Upper lobe of left lung (tissue), 6 donors: ENCODE data around the gene ATP4B. TPM values are rescaled to one million over a fixed set of nuclear protein-coding genes. Genes with fewer than 3 reads are reported as not detected.

ENCODE experiments used
- ATAC-seq, 2 donors: fragments of 200-7000 bp; cut with Tn5 transposase; one replicate each; pipeline ENCODE4 v1.9.1; 2022; ENCODE audit warnings: mild to moderate bottlenecking in 2 of 2, moderate library complexity in 2 of 2; ENCODE audit not compliant: low FRiP score in 2 of 2
- DNase-seq, 2 donors: peaks; one replicate each; pipeline ENCODE4 v3.0.0-alpha.2; 2019 to 2020
- H3K27ac ChIP-seq, 4 donors: fragments of 200-600 bp; sonication (generic); one replicate each; pipeline ENCODE4 v1.5.1; 2016 to 2019
- H3K27me3 ChIP-seq, 4 donors: fragments of 200-600 bp; sonication (generic); one replicate each; pipeline ENCODE4 v1.5.1; 2017 to 2019
- H3K36me3 ChIP-seq, 4 donors: fragments of 200-600 bp; sonication (generic); one replicate each; pipeline ENCODE4 v1.5.1; 2016 to 2019
- H3K4me1 ChIP-seq, 4 donors: fragments of 200-600 bp; sonication (generic); one replicate each; pipeline ENCODE4 v1.5.1; 2018 to 2019
- H3K4me3 ChIP-seq, 4 donors: fragments of 200-600 bp; sonication (generic); one replicate each; pipeline ENCODE4 v1.5.1; 2017 to 2019; ENCODE audit warnings: mild to moderate bottlenecking in 2 of 4, moderate library complexity in 1 of 4
- H3K9me3 ChIP-seq, 4 donors: fragments of 200-600 bp; sonication (generic); one replicate each; pipeline ENCODE4 v1.5.1; 2018 to 2019
- EP300 ChIP-seq, 4 donors: sonication (generic); formaldehyde crosslinking; IDR thresholded peaks; one replicate each; pipeline ENCODE4 v1.5.1; 2017; ENCODE audit warnings: antibody characterized with exemption in 4 of 4, control low read depth in 2 of 4
- POLR2A ChIP-seq, 4 donors: fragments of 450-650 bp; IDR thresholded peaks; one replicate each; pipeline ENCODE4 v1.5.1; 2016 to 2017; ENCODE audit warnings: antibody characterized with exemption in 4 of 4, mild to moderate bottlenecking in 2 of 4
- POLR2AphosphoS5 ChIP-seq, 2 donors: sonication (generic); formaldehyde crosslinking; IDR thresholded peaks; one replicate each; pipeline ENCODE4 v1.5.1; 2017; ENCODE audit warnings: antibody characterized with exemption in 2 of 2
- WGBS, 2 donors: methylation state at CpG; one replicate each; pipeline ENCODE4 v1.1.5; 2017 to 2018; 5-methylcytosine and 5-hydroxymethylcytosine counted together
- total RNA-seq, 6 donors: library from RNA; depleted of rRNA in 4 of 6; stranded (reverse); fragments of >200 nt in 4 of 6; gene quantifications; one replicate each; pipeline versions ENCODE4 v1.1.0 to v1.2.1, GENCODE V29; 2016 to 2021
- TF ChIP-seq, protein P1 (sequence below), 6 experiments: fragments of 450-650 bp in 4 of 6; fragments of 200-600 bp in 2 of 6; sonication (generic) in 2 of 6; IDR thresholded peaks; one replicate each; pipeline ENCODE4 v1.5.1; 2016 to 2019; ENCODE audit warnings: antibody characterized with exemption in 6 of 6
- donor health status: DM: no; HTN: no; CAD: no; lungs with moderate emphysema.
- donor health status: DM: no; HTN: yes; CAD: no; lungs with severe emphysema.

Gene ATP4B
- total RNA-seq, 6 donors from 2014 or later, result not detected

DNA sequence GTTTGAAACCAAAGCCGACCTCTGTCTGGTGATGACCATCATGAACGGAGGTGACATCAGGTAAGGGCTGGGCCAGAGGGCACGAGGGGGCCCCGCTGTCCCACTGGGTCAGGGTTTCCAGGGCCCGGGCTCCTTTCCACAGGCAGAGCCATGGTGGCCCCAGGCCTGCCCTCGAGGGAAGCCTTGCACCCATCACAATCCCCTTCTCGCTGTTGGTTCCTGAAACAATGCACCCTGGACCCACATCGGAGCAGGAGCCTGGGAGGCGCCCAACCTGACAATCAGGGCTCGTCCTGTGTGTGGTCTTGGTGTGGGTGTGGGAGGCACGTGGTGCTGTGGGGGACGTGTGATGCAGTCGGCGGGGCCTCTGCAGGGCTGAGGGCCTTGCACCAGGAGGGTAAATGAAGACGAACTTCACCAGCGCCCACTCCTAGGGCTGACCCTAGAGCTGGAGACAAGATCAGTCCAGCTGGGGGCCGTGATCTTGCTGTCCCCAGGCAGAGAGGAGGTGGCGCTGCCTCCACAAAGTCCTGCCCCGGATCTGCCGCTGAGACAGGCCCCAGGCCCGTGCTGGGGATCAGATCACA, 11.8 kb upstream of the ATP4B start:
- Histone ChIP-seq H3K27me3 (no peaks in the 10 kb centered on the region), H3K4me1 (no peaks in the 10 kb centered on the region), H3K27ac (no peak overlapping the region), H3K36me3 (no peaks in the 10 kb centered on the region), H3K4me3 (no peak overlapping the region), H3K9me3 (no peaks in the 10 kb centered on the region)
- TF ChIP-seq POLR2A (IDR thresholded peaks at IDR 0.05) (no peak), EP300 (IDR thresholded peaks at IDR 0.05) (no peak), POLR2AphosphoS5 (IDR thresholded peaks at IDR 0.05) (no peak)
- TF ChIP-seq, protein P1, sequence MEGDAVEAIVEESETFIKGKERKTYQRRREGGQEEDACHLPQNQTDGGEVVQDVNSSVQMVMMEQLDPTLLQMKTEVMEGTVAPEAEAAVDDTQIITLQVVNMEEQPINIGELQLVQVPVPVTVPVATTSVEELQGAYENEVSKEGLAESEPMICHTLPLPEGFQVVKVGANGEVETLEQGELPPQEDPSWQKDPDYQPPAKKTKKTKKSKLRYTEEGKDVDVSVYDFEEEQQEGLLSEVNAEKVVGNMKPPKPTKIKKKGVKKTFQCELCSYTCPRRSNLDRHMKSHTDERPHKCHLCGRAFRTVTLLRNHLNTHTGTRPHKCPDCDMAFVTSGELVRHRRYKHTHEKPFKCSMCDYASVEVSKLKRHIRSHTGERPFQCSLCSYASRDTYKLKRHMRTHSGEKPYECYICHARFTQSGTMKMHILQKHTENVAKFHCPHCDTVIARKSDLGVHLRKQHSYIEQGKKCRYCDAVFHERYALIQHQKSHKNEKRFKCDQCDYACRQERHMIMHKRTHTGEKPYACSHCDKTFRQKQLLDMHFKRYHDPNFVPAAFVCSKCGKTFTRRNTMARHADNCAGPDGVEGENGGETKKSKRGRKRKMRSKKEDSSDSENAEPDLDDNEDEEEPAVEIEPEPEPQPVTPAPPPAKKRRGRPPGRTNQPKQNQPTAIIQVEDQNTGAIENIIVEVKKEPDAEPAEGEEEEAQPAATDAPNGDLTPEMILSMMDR (IDR thresholded peaks at IDR 0.05), result no peak
- DNase-seq (peak; percentile 14 to 45), ATAC-seq (no peak)
- 83 to 84% methylated on average over 9 to 21 of the region's 21 CpGs for WGBS, 2 donors

DNA sequence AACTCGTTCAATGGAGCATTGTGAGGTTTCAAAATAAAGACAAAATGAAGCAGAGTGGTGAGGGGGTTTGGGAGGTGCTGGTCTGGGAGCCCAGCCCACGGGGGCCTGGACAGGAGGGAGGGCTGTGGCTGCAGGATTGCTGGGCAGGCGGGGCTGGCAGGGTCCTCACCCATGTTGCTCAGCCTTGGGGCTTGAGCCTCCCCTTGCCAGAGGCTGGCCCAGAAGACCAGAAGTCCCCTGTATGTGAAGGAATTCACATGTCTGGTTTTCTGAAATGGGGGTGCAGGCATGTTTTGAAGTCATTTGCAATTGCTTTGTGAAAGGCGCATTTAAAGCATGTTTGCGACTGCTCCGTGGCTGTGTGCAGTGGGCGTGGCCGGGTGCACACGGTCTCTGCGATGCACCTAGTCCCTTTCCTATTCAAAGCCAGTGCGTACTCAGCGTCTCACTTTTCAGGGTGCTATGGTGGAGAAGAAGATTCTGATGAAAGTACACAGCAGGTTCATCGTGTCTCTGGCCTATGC, 11.3 kb upstream of the ATP4B start:
- TF ChIP-seq POLR2A (IDR thresholded peaks at IDR 0.05), result no peak
- TF ChIP-seq POLR2AphosphoS5 (IDR thresholded peaks at IDR 0.05), result no peak
- TF ChIP-seq, protein P1 (IDR thresholded peaks at IDR 0.05), result no peak
- no peak for TF ChIP-seq EP300 (IDR thresholded peaks at IDR 0.05)
- 72 to 86% methylated on average over 11 to 13 of the region's 13 CpGs for WGBS, 2 donors
- no peak overlapping the region for H3K27ac ChIP-seq
- ATAC-seq, result no peak
- peak in 1 of 2 donors; percentile 12 for DNase-seq
- no peaks in the 10 kb centered on the region for H3K9me3 ChIP-seq
- no peaks in the 10 kb centered on the region for H3K4me1 ChIP-seq
- H3K4me3 ChIP-seq, result no peak overlapping the region
- H3K27me3 ChIP-seq, result no peaks in the 10 kb centered on the region
- H3K36me3 ChIP-seq, result no peaks in the 10 kb centered on the region

DNA sequence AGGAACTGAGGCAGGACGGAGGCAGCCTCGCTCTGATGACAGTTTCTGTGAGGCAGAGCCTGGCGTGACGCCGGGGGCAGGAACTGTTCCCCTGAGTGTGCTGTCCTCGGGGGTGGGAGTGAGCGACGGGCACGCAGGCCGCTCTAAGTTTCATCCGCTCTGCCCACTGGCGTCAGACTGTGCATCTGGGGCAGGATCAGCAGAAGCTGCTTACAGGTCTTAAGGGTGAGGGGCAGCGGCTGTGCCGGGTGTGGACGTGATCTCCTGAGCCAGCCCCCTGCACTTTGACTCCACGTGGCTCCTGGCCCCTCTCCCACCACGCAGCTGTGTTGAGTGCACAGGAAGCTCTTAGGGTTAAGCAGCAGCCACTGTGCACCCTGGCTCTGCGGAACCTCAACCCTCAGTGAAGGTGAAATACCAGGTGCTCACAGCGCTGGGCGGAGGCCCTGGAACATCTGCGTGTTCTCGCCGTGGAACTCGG, 10.5 kb upstream of the ATP4B start:
- DNase-seq (peak; percentile 15 to 58), ATAC-seq (no peak)
- H3K4me3 ChIP-seq, result no peak overlapping the region
- no peaks in the 10 kb centered on the region for H3K27me3 ChIP-seq
- no peaks in the 10 kb centered on the region for H3K36me3 ChIP-seq
- 70 to 82% methylated on average over 10 to 24 of the region's 24 CpGs for WGBS, 2 donors
- H3K27ac ChIP-seq, result no peak overlapping the region
- no peaks in the 10 kb centered on the region for H3K4me1 ChIP-seq
- no peaks in the 10 kb centered on the region for H3K9me3 ChIP-seq
- TF ChIP-seq POLR2A (IDR thresholded peaks at IDR 0.05) (no peak), EP300 (IDR thresholded peaks at IDR 0.05) (no peak), POLR2AphosphoS5 (IDR thresholded peaks at IDR 0.05) (no peak)
- TF ChIP-seq, protein P1 (IDR thresholded peaks at IDR 0.05), result no peak

DNA sequence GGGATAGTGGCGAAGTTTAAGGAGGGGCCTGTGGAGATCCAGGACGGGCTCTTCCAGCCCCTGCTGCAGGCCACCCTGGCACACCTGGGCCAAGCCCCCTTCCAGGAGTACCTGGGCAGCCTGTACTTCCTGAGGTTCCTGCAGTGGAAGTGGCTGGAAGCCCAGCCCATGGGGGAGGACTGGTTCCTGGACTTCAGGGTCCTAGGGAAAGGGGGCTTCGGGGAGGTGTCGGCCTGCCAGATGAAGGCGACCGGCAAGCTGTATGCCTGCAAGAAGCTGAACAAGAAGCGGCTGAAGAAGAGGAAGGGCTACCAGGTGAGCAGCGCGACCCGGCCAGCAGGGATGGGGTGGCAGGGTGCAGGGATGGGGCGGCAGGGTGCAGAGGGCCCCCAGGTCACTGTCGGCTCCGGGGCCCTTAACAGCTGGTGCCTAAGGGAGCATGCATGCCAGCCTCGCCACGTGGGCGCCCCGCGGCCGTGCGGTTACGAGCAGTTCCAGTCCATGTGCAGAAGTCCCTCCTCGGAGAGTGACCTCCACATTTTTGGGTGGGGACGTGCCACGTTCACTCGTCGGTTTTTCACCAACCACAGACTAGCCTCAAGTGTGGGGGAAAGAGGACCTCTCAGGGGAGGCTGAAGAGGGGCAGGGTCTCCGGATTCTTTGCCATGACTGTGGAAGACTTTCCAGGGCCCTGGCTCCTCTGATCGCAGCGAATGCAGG, 9.9 kb upstream of the ATP4B start:
- no peak for TF ChIP-seq POLR2A (IDR thresholded peaks at IDR 0.05)
- no peak for TF ChIP-seq POLR2AphosphoS5 (IDR thresholded peaks at IDR 0.05)
- TF ChIP-seq, protein P1 (IDR thresholded peaks at IDR 0.05), result no peak
- TF ChIP-seq EP300 (IDR thresholded peaks at IDR 0.05), result no peak

More for the DNA sequence above, 9.9 kb upstream of the ATP4B start:
- WGBS, 2 donors, result 92 to 96% methylated on average over 11 to 29 of the region's 29 CpGs
- H3K9me3 ChIP-seq, result no peaks in the 10 kb centered on the region
- H3K36me3 ChIP-seq, result no peaks in the 10 kb centered on the region
- peak; percentile 17 to 80 for DNase-seq
- no peak overlapping the region for H3K4me3 ChIP-seq
- H3K4me1 ChIP-seq, result no peaks in the 10 kb centered on the region
- no peaks in the 10 kb centered on the region for H3K27me3 ChIP-seq
- H3K27ac ChIP-seq, result no peak overlapping the region
- no peak for ATAC-seq
